NCI-H2029 (cell line): Measurements from ENCODE around the gene PTTG1IP.

Experiments used
- DNase-seq: peaks from one replicate; lab custom pipeline; 2025; lab: John Stamatoyannopoulos, UW

PTTG1IP gene

GRCh38 chr21:44801468-44802395, 71.8 kb downstream of the PTTG1IP start, which contains the start of gene UBE2G2:
UBE2G2 (minus strand) TSS chr21:44801820; CDS start chr21:44801748, 72 bp downstream.
- peak; percentile 73 for DNase-seq

DNA sequence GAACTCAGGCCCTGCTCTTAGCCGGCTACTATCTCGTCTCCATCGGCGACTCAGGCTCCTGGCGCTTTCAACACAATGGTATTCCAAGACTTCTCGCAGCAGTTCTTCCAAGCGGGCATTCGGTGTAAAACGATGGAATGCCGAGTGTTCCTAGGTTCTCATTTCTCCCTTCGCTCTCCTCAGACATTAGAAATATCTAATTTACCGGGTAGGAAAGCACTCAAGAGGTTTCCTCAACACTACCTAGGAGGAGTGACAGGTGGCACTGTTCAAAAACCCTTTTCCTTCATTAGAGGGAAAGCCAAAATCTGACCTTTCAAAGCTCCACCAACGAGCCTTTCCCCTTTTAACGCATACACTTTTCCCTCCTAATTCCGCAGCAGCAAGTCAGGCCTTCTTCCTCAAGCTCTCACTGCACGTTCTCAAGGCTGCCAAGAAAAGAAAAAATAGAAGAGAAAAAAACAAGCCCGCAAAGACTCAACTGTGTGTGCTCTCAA, 72.5 kb downstream of the PTTG1IP start:
- DNase-seq: no peak

DNA sequence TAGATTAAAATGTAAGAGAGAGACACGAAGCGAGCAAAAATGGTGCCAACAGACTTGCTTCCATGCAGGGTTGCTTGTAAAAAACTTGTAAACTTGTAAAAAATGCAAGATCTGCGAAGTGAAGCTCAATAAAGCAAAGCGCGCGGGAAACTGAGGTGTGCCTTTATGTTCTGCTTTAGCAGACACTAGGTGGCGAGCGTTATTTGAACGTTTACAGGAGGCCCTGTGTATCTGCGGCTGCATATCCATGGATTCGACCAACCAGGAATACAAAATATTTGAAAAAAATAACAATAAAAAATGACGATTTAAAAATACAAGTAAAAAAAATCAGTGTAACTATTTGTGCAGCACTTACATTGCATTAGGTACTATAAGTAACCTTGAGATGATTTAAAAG, 73.4 kb downstream of the PTTG1IP start:
- DNase-seq: no peak

GRCh38 chr21:44799646-44800045, 73.8 kb downstream of the PTTG1IP start:
- no peak for DNase-seq
